GM10266 (cell line): ENCODE measurements around the gene CCDC171.
"Not testable (repeated sequence)": the region's sequence is repeated elsewhere in the genome, so short reads cannot be mapped to it uniquely, and the experiment has no call there.

ENCODE experiments used
- DNase-seq: peaks from one replicate; pipeline ENCODE4 v3.0.0; 2012; ENCODE audit errors: extremely low spot score
- CTCF ChIP-seq: IDR thresholded peaks from 2 replicates; pipeline ENCODE4 v1.5.1; 2012; ENCODE audit warnings: mild to moderate bottlenecking, low read depth; ENCODE audit not compliant: control insufficient read depth, insufficient read depth; ENCODE audit errors: missing control alignments

Gene CCDC171

GRCh38 chr9:15513335-15513734 is 39.5 kb upstream of the CCDC171 start:
- peak; percentile 24 for DNase-seq

GRCh38 chr9:15519831-15520230 is 33.0 kb upstream of the CCDC171 start:
- no peak for TF ChIP-seq CTCF
- no peak for DNase-seq

More at GRCh38 chr9:15513335-15513734, 39.5 kb upstream of the CCDC171 start:
- peak; percentile 37 for TF ChIP-seq CTCF

DNA sequence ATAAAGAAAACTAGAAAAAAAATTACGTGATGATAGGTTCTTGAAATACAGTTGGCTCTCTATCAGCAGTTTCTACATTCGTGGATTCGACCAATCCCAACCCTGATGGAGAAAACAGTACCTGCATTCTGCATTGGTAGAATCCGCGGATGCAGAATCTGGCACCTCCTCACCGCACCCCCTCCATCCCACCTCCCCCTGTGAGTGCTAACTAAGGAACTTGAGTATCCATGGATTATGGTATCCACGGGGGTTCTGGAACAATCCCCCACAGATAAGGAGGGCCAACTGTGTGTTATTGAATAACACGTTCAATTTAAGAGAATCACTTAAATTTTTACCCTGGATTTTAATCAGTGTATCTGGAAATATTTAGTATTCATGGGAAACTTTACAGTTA is 31.6 kb upstream of the CCDC171 start:
- no peak for TF ChIP-seq CTCF

GRCh38 chr9:15522130-15522755 is 30.6 kb upstream of the CCDC171 start:
- no peak for DNase-seq

More for the DNA sequence above, 31.6 kb upstream of the CCDC171 start:
- DNase-seq, result no peak

GRCh38 chr9:15524845-15525455 is 27.9 kb upstream of the CCDC171 start:
- no peak for TF ChIP-seq CTCF
- DNase-seq, result no peak

More at GRCh38 chr9:15522130-15522755, 30.6 kb upstream of the CCDC171 start:
- TF ChIP-seq CTCF, result no peak

GRCh38 chr9:15525958-15526357 is 26.9 kb upstream of the CCDC171 start:
- no peak for TF ChIP-seq CTCF
- DNase-seq, result no peak

DNA sequence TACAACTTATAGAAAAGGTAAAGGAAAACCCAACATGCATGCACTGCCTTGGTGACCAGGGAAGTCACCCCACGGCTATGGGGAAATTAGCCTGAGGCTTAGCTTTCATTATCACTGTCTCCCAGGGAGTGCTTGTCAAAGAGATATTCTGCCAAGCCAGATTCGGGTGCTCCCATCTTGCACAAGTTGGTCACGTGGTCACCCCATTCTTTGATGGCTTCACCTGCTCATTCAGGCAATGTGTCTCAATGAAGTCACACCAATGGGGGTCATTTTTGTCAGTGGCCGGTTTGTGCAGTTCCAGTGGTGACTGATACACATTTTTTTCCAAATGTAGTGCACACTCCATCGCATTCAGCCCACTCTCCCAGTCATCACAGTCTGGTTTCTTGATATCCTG is 25.8 kb upstream of the CCDC171 start:
- not testable (repeated sequence) for DNase-seq
